NCI-H1436 (cell line): Measurements from ENCODE around the gene NOC4L.
"Not testable (repeated sequence)": the region's sequence is repeated elsewhere in the genome, so short reads cannot be mapped to it uniquely, and the experiment has no call there.

Source experiments
- DNase-seq: peaks from one replicate; lab custom pipeline; 2025; lab: John Stamatoyannopoulos, UW

NOC4L gene

GRCh38 chr12:132182206-132182710, 38.0 kb downstream of the NOC4L start:
- DNase-seq = no peak

- no peak for DNase-seq
These were observed 38.6 kb downstream of the NOC4L start for GRCh38 chr12:132182711-132183365.

- DNase-seq = no peak
These were observed 41.4 kb downstream of the NOC4L start for GRCh38 chr12:132185705-132186104.

- DNase-seq = no peak
These were observed 42.1 kb downstream of the NOC4L start for GRCh38 chr12:132186208-132186856.

GRCh38 chr12:132186857-132187620, 42.8 kb downstream of the NOC4L start:
- no peak for DNase-seq

GRCh38 chr12:132187646-132188450, 43.6 kb downstream of the NOC4L start:
- no peak for DNase-seq

GRCh38 chr12:132188451-132188901, 44.2 kb downstream of the NOC4L start:
- DNase-seq = no peak

GRCh38 chr12:132188916-132189325, 44.7 kb downstream of the NOC4L start:
- no peak for DNase-seq

GRCh38 chr12:132189378-132190011, 45.2 kb downstream of the NOC4L start:
- peak; percentile 71 for DNase-seq

GRCh38 chr12:132190012-132190755, 45.9 kb downstream of the NOC4L start:
- no peak for DNase-seq

- DNase-seq = no peak
These were observed 46.7 kb downstream of the NOC4L start for GRCh38 chr12:132190834-132191500.

GRCh38 chr12:132191715-132192553, 47.7 kb downstream of the NOC4L start:
- no peak for DNase-seq

GRCh38 chr12:132194056-132194455, 49.8 kb downstream of the NOC4L start:
- no peak for DNase-seq

- DNase-seq = no peak
These were observed 50.3 kb downstream of the NOC4L start for GRCh38 chr12:132194556-132194955.

GRCh38 chr12:132195242-132195641, 51.0 kb downstream of the NOC4L start:
- DNase-seq = not testable (repeated sequence)

- DNase-seq = no peak
These were observed 52.0 kb downstream of the NOC4L start for GRCh38 chr12:132196038-132196872.

GRCh38 chr12:132196873-132197390, 52.7 kb downstream of the NOC4L start:
- DNase-seq = no peak
